GM21526 (cell line): ENCODE measurements around the gene EPS15.
A peak's percentile ranks its signal among the peaks of the same experiment; 100 is the strongest.
"Not testable (repeated sequence)": the region's sequence is repeated elsewhere in the genome, so short reads cannot be mapped to it uniquely, and the experiment has no call there.

Experiments used
- ATAC-seq: cut with Tn5 transposase; IDR thresholded peaks from one replicate; pipeline ENCODE4 v1.9.1; 2021; ENCODE audit warnings: moderate library complexity; ENCODE audit not compliant: unreplicated experiment, low FRiP score

The EPS15 gene

DNA sequence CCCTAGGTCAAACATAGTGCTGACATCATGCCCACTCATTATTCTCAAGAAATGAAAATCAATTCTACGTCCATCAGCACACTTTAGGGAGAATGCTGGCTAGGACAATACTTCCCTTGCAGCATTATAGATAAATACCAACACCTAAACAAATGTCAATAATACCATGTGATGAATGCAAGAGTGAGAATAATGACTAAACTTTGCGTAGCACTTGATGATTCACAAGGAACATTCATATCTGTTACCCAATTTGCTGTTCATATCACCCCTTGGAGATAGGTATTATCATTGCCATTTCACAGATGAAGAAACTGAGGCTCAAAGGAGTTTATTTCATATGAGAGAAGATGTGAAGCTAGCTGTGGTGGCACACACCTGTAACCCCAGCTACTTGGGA, 24.8 kb upstream of the EPS15 start:
- ATAC-seq = no peak

GRCh38 chr1:51542158-51542953, 23.3 kb upstream of the EPS15 start:
- ATAC-seq = no peak

GRCh38 chr1:51541313-51542050, 22.4 kb upstream of the EPS15 start:
- ATAC-seq = no peak

- no peak for ATAC-seq
Observed at GRCh38 chr1:51537568-51537967, 18.5 kb upstream of the EPS15 start.

DNA sequence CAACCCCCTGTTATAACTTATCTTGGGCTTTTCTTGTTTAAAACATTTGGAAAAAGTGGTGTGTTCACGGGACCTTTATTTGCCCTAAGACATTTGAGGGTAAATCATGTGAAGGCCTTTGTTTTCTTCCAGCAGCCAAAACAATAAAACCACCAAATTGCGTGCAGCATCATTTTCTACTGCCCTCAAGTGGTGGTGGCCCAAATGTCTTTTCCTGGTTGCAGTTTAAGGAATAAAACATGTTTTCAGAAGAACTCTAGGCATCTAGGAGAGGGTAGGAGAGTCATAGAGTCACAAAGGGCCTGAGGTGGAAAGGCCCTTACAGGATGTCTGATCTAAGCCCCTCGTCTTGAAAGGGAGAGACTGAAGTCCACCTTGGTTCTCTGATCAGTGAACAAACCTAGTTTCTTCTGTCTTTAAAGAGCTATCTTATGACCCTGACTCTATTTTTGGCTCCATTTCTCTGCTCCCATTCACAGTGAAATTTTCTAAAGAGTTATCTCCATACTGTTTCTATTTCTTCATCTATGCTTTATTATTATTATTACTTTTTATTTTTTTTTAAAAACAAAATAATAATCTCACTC, 16.0 kb upstream of the EPS15 start:
- ATAC-seq = no peak

GRCh38 chr1:51534447-51534846, 15.4 kb upstream of the EPS15 start:
- no peak for ATAC-seq

DNA sequence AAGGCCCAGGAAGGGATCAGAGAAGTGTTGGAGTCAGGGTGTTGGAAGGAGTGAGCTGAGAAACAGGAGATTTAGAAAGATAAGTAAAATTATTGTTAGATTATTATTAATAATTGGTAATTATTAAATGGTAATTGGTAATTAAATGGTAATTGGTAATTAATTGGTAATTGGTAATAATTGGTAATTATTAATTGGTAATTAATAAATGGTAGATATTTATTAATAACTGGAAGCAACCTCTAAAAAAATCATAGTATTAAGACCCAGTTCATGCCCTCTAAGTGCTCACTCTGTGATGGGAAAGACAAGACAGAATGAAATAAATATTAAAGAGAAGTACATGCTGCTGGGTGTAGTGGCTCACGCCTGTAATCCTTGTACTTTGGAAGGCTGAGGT, 13.8 kb upstream of the EPS15 start:
- ATAC-seq = no peak

DNA sequence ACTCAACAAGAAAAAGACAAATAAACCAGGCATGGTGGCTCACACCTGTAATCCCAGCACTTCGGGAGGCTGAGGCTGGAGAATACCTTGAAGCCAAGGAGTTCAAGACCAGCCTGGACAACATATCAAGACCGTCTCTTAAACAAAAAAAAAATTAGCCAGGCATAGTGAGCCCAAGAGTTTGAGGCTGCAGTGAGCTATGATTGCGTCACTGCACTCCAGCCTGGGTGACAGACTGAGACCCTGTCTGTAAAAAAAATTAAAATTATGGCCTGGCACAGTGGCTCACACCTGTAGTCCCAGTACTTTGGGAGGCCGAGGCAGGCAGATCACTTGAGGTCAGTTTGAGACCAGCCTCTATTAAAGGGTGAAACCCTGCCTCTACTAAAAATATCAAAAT, 11.4 kb upstream of the EPS15 start:
- not testable (repeated sequence) for ATAC-seq

GRCh38 chr1:51527144-51527543, 8.1 kb upstream of the EPS15 start:
- ATAC-seq = no peak

DNA sequence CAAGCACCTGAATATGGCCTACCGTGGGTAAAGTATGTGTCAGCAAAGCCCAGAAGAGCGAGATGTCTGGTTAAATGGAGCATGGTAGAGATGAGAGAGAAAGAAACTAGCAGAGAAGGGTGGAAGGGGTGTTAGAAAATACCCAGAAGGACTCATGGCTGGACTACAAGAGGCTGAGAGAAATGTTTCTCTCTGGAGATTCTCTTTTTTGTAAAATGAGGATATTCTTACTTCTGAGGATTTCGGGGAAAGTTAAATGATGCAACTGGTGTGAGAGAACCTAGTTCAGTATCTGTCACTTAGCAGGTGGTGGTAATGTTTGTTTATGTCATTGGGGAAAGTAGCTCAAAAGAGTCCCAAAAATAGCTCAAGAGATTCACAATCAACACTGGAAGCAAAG, 7.2 kb upstream of the EPS15 start:
- ATAC-seq = no peak

GRCh38 chr1:51525295-51525694, 6.2 kb upstream of the EPS15 start:
- no peak for ATAC-seq

DNA sequence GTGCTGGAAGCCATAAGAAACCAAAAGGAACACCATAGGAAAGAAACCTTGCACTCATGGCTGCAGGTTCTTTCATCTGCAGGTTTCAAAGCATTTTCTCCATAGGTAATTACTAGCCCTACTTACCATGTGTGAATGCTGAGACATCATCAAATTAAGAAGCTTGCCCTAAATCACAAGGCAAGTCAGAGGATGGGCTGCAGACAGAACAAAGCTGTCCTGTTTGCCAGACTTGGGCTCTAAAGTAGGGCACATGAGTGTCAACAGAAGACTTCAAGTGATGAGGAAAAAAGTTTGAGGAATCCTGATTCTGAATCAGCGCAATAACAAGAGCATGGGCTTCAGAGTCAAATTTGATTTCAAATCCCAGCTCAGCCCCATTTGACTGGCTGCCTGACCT, 5.8 kb upstream of the EPS15 start:
- no peak for ATAC-seq

GRCh38 chr1:51523931-51524330, 4.9 kb upstream of the EPS15 start:
- ATAC-seq = no peak

DNA sequence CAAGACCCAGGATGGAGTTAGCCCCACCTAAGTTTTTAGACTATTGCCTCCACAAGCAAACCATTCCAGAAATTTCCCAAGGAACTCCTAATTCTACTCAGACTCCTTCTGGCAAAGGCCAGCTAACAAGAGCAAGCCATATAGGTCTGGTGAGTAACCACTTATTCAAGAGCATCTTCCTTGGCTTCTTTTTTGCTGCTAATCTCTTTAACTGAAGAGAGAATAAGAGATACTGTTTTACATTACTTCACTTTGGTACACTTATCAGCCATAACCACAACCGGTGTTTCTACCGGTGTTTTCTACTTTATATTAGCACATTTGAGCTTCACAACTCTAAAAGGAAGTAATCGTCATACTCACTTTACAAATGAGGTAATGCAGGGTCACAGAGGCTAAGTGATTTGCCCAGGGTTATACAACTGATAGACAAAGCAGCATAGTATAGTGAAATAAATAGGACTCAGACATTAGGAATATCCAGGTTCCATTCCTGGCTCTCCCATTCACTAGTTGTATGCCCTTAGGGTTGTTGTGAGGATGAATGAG, 1.7 kb upstream of the EPS15 start:
- ATAC-seq = no peak

DNA sequence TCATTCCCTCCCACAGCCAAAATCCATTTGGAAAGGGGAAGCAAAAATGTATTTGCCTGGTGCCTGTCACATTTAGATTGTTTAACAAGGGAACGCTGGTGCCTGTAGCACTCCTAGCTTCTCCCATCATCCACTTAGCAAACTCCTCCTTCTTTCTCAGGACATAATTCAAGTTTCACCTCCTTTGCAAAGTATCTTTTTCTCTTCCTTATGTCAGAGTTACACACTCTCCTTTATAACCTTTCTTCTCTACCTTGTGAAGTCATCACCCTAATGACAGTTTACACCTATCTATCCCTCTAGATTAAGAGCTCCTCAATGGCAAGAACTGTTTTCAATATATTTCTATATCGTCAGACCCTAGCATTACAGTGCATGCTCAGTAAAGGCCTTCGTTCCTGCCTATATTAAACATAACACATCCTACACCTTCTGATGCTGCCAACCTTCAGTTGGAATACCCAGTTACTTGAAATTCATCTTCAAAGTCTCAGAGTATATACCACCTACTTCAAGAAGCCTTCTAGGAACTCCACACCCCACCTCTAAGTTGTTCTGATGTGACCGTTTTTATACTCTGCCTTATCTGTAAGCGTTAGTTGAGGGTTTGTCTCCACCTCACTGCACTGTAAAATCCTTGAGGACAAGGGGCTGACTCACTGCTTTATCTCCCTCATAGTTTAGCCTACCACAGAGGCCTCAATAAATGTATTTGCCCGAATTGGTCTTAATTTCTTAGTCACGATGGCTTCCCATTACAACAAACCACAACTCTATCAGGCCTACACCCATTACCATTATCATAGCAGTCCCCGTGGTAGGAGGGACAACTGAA, 1.0 kb upstream of the EPS15 start:
- no peak for ATAC-seq

DNA sequence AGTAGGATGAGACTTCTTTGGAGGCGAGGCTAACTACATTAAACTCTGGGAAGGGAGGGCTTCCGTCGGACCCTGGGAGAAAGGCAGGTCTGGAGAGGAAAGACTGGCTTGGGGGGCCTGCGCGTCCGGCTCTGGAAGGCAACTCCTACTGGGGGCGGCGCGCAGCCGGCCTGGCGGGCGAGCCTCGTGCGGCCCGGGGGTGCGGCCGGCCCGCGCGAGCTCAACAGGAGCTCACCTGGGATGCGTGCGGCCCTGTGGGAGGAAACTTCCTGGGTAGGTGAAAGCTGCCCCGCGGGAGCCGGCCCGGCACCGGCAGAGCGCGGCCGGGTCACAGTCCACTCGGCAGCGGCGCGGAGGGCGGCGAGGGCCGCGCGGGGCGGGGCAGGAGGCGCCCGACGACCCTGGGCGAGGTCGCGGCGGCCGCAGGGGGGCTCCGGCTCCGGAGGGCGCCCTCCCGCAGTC, 449 bp downstream of the EPS15 start:
- ATAC-seq = peak; percentile 40

DNA sequence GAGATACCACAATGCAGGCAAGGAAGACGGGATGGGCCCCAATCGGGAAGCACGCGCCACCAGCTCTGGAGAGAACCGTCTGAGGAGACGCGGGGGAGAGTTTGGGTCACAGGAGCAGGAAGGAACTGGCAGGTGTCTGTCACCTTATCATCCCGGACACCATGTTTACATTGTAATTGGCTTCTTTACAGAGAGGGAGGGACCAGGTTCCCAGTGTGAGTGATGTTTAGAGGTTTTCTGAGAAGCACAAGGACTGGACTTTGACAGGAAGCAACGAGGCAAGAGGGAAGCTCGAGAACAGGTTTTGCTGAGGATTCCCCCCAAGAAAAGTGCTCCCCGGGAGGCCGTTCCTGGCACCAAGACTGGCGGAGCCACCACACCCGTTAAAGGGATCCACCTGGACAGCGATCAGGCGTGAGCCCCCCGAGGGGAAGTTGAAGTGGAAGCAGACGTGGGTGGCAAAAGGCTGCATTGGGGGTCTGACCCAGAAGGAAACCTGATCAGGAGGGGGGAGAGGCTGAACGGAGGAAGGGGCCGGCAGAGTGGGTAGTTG, 957 bp downstream of the EPS15 start:
- no peak for ATAC-seq

DNA sequence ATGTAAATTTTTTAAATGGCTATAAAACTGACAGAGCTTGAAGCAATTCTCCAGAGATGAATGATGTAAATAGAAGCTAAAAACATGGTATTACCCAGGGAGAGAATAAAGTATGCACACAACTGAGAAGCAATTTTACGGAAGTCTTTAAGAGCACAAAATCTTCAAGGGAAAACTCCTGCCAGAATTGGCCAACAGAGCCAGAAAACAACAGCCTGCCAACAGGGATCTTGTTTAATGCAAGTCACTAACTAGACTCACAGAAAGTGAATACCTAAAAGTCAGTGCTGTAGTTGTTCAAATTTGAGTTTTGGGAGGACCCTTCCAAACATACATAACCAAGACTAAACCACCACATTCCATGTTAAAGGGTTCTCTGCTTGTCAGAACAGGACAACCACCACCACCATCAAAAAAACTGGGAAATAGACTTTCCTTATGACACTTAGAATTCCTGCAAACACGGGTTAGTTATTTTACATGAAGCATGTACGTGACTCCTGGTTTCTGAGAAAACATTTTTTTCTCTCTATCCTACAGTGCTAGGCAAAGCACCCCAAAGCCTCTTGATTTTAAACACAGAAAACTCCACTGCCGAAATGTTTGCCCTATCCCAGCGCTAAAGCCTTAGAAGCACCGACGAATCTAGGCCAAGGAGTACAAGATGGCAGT, 1.6 kb downstream of the EPS15 start:
- ATAC-seq = no peak

DNA sequence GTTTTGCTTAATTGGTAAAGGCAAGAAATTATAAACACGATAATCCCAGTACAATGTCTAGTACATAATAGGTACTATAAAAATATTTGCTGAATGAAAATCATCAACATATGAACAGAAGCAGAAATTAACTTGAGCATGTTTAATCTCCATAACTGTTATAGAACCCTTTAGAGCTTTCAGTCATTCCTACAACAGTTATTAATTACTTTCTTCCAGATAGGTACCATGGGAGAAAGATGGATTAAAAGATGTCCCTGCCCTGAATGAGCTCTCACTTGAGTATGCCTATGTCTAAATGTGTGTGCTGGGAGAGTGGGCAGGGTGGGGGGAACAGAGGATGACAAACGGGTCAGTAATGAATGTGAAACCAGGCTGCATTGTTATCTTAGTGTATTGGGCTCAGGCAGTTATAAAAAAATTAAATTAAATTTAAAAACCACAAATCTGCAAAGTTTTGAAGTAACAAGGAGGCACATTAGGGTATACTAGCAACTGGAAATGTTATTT, 2.4 kb downstream of the EPS15 start:
- ATAC-seq = no peak
